ENCODE data around the gene CALR. TPM values are rescaled to one million over a fixed set of nuclear protein-coding genes. Genes with fewer than 3 reads are reported as not detected.

CALR gene
- total RNA-seq, 1 donor from 2014 or later: 958 TPM

GRCh38 chr19:12932392-12933286 lies 5.8 kb upstream of the CALR start:
- Histone ChIP-seq H3K27me3 (ENCODE audit: control insufficient read depth, insufficient read depth, low read length) (no peaks in the 10 kb centered on the region), H3K36me3 (ENCODE audit: control insufficient read depth, insufficient read depth, low read length) (no peaks in the 10 kb centered on the region), H3K4me3 (ENCODE audit: low read depth, low read length) (peak overlapping the region; percentile 89)
- no peak for TF ChIP-seq CTCF (IDR thresholded peaks at IDR 0.05; ENCODE audit: insufficient read depth, low read length, poor library complexity, severe bottlenecking)
- DNase-seq (ENCODE audit: low read depth): no peak

GRCh38 chr19:12933287-12934072 lies 4.9 kb upstream of the CALR start, which contains the start of gene FARSA:
Gene FARSA, minus strand, starts transcription at chr19:12933711. Its CDS starts 15 bp downstream, at chr19:12933696.
- Histone ChIP-seq H3K36me3 (ENCODE audit: control insufficient read depth, insufficient read depth, low read length) (no peaks in the 10 kb centered on the region), H3K27me3 (ENCODE audit: control insufficient read depth, insufficient read depth, low read length) (no peaks in the 10 kb centered on the region), H3K4me3 (ENCODE audit: low read depth, low read length) (peak within 1 kb of the TSS; percentile 89)
- no peak for TF ChIP-seq CTCF (IDR thresholded peaks at IDR 0.05; ENCODE audit: insufficient read depth, low read length, poor library complexity, severe bottlenecking)
- peak; percentile 63 for DNase-seq (ENCODE audit: low read depth)

- Histone ChIP-seq H3K27me3 (ENCODE audit: control insufficient read depth, insufficient read depth, low read length) (no peaks in the 10 kb centered on the region), H3K4me3 (ENCODE audit: low read depth, low read length) (no peak overlapping the region), H3K36me3 (ENCODE audit: control insufficient read depth, insufficient read depth, low read length) (no peaks in the 10 kb centered on the region)
- no peak for TF ChIP-seq CTCF (IDR thresholded peaks at IDR 0.05; ENCODE audit: insufficient read depth, low read length, poor library complexity, severe bottlenecking)
- DNase-seq (ENCODE audit: low read depth): no peak
Measured at GRCh38 chr19:12935071-12935470, 3.3 kb upstream of the CALR start.

GRCh38 chr19:12936582-12936981 lies 1.8 kb upstream of the CALR start:
- TF ChIP-seq CTCF (IDR thresholded peaks at IDR 0.05; ENCODE audit: insufficient read depth, low read length, poor library complexity, severe bottlenecking): no peak
- DNase-seq (ENCODE audit: low read depth): no peak
- H3K36me3 ChIP-seq (ENCODE audit: control insufficient read depth, insufficient read depth, low read length): peaks cover 2% of the 10 kb centered on the region
- no peak overlapping the region for H3K4me3 ChIP-seq (ENCODE audit: low read depth, low read length)
- H3K27me3 ChIP-seq (ENCODE audit: control insufficient read depth, insufficient read depth, low read length): no peaks in the 10 kb centered on the region

GRCh38 chr19:12937093-12937926 lies 1.1 kb upstream of the CALR start:
- no peaks in the 10 kb centered on the region for H3K27me3 ChIP-seq (ENCODE audit: control insufficient read depth, insufficient read depth, low read length)
- no peak for DNase-seq (ENCODE audit: low read depth)
- H3K36me3 ChIP-seq (ENCODE audit: control insufficient read depth, insufficient read depth, low read length): peaks cover 2% of the 10 kb centered on the region
- TF ChIP-seq CTCF (IDR thresholded peaks at IDR 0.05; ENCODE audit: insufficient read depth, low read length, poor library complexity, severe bottlenecking): no peak
- H3K4me3 ChIP-seq (ENCODE audit: low read depth, low read length): peak overlapping the region; percentile 93
